ENCODE data around the gene COL4A1.

GRCh38 chr13:110136660-110137585, 170.0 kb downstream of the COL4A1 start:
- no peak for TF ChIP-seq EZH2 (IDR thresholded peaks at IDR 0.05; ENCODE audit: insufficient read depth, poor library complexity, severe bottlenecking)
- no peak for TF ChIP-seq EZH2phosphoT487 (IDR thresholded peaks at IDR 0.05; ENCODE audit: insufficient read depth, low read depth)

Measured in GM23248 (cell line).